ENCODE measurements around the gene DMC1.

- TF ChIP-seq CTCF (IDR thresholded peaks at IDR 0.05) = no peak
- TF ChIP-seq POLR2A (IDR thresholded peaks at IDR 0.05) = peak in 1 of 3 donors; percentile 4
These were observed 88.1 kb downstream of the DMC1 start for GRCh38 chr22:38481871-38482332.
